ENCODE measurements around the gene ACOT7. TPM values are rescaled to one million over a fixed set of nuclear protein-coding genes. Genes with fewer than 3 reads are reported as not detected.

ACOT7 gene
- total and polyA plus RNA-seq, 2 experiments from 2014 or later = 167 to 169 TPM

DNA sequence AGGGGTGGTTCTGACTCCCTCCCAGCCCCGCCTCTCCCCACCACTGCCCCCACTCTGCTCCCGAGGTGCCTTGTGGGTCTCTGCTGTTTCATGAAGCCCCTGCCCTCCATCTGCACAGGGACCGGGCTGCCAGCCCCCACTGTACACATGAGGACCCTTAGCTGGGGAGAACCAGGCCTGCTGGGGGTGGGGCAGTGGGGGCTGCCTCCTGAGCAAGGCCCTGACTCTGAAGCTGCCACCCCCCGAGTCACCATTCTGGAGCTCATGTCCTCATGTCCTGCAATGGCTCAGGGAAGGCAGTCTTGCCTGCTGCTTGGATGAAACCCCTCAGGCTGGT is 141.2 kb downstream of the ACOT7 start:
- DNase-seq (ENCODE audit: low spot score) (no peak), ATAC-seq (no peak)
- TF ChIP-seq, protein P1, sequence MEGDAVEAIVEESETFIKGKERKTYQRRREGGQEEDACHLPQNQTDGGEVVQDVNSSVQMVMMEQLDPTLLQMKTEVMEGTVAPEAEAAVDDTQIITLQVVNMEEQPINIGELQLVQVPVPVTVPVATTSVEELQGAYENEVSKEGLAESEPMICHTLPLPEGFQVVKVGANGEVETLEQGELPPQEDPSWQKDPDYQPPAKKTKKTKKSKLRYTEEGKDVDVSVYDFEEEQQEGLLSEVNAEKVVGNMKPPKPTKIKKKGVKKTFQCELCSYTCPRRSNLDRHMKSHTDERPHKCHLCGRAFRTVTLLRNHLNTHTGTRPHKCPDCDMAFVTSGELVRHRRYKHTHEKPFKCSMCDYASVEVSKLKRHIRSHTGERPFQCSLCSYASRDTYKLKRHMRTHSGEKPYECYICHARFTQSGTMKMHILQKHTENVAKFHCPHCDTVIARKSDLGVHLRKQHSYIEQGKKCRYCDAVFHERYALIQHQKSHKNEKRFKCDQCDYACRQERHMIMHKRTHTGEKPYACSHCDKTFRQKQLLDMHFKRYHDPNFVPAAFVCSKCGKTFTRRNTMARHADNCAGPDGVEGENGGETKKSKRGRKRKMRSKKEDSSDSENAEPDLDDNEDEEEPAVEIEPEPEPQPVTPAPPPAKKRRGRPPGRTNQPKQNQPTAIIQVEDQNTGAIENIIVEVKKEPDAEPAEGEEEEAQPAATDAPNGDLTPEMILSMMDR (conservative IDR thresholded peaks at IDR 0.05; ENCODE audit: low read depth in 2 of 2) = no peak
- no peak for TF ChIP-seq ZNF331 (CRISPR knock-in tag; IDR thresholded peaks at IDR 0.05; ENCODE audit: low read depth)
- TF ChIP-seq, protein P2, sequence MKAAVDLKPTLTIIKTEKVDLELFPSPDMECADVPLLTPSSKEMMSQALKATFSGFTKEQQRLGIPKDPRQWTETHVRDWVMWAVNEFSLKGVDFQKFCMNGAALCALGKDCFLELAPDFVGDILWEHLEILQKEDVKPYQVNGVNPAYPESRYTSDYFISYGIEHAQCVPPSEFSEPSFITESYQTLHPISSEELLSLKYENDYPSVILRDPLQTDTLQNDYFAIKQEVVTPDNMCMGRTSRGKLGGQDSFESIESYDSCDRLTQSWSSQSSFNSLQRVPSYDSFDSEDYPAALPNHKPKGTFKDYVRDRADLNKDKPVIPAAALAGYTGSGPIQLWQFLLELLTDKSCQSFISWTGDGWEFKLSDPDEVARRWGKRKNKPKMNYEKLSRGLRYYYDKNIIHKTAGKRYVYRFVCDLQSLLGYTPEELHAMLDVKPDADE (IDR thresholded peaks at IDR 0.05) = no peak
- TF ChIP-seq EZH2 (IDR thresholded peaks at IDR 0.05; ENCODE audit: low read depth, unreplicated experiment) = no peak
- TF ChIP-seq JUNB (IDR thresholded peaks at IDR 0.05; ENCODE audit: unreplicated experiment) = no peak
- TF ChIP-seq, protein P3, sequence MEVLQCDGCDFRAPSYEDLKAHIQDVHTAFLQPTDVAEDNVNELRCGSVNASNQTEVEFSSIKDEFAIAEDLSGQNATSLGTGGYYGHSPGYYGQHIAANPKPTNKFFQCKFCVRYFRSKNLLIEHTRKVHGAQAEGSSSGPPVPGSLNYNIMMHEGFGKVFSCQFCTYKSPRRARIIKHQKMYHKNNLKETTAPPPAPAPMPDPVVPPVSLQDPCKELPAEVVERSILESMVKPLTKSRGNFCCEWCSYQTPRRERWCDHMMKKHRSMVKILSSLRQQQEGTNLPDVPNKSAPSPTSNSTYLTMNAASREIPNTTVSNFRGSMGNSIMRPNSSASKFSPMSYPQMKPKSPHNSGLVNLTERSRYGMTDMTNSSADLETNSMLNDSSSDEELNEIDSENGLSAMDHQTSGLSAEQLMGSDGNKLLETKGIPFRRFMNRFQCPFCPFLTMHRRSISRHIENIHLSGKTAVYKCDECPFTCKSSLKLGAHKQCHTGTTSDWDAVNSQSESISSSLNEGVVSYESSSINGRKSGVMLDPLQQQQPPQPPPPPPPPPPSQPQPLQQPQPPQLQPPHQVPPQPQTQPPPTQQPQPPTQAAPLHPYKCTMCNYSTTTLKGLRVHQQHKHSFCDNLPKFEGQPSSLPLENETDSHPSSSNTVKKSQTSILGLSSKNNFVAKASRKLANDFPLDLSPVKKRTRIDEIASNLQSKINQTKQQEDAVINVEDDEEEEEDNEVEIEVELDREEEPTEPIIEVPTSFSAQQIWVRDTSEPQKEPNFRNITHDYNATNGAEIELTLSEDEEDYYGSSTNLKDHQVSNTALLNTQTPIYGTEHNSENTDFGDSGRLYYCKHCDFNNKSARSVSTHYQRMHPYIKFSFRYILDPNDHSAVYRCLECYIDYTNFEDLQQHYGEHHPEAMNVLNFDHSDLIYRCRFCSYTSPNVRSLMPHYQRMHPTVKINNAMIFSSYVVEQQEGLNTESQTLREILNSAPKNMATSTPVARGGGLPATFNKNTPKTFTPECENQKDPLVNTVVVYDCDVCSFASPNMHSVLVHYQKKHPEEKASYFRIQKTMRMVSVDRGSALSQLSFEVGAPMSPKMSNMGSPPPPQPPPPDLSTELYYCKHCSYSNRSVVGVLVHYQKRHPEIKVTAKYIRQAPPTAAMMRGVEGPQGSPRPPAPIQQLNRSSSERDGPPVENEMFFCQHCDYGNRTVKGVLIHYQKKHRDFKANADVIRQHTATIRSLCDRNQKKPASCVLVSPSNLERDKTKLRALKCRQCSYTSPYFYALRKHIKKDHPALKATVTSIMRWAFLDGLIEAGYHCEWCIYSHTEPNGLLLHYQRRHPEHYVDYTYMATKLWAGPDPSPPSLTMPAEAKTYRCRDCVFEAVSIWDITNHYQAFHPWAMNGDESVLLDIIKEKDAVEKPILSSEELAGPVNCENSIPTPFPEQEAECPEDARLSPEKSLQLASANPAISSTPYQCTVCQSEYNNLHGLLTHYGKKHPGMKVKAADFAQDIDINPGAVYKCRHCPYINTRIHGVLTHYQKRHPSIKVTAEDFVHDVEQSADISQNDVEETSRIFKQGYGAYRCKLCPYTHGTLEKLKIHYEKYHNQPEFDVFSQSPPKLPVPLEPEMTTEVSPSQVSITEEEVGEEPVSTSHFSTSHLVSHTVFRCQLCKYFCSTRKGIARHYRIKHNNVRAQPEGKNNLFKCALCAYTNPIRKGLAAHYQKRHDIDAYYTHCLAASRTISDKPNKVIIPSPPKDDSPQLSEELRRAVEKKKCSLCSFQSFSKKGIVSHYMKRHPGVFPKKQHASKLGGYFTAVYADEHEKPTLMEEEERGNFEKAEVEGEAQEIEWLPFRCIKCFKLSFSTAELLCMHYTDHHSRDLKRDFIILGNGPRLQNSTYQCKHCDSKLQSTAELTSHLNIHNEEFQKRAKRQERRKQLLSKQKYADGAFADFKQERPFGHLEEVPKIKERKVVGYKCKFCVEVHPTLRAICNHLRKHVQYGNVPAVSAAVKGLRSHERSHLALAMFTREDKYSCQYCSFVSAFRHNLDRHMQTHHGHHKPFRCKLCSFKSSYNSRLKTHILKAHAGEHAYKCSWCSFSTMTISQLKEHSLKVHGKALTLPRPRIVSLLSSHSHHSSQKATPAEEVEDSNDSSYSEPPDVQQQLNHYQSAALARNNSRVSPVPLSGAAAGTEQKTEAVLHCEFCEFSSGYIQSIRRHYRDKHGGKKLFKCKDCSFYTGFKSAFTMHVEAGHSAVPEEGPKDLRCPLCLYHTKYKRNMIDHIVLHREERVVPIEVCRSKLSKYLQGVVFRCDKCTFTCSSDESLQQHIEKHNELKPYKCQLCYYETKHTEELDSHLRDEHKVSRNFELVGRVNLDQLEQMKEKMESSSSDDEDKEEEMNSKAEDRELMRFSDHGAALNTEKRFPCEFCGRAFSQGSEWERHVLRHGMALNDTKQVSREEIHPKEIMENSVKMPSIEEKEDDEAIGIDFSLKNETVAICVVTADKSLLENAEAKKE (CRISPR knock-in tag; IDR thresholded peaks at IDR 0.05) = no peak
- TF ChIP-seq, protein P4, sequence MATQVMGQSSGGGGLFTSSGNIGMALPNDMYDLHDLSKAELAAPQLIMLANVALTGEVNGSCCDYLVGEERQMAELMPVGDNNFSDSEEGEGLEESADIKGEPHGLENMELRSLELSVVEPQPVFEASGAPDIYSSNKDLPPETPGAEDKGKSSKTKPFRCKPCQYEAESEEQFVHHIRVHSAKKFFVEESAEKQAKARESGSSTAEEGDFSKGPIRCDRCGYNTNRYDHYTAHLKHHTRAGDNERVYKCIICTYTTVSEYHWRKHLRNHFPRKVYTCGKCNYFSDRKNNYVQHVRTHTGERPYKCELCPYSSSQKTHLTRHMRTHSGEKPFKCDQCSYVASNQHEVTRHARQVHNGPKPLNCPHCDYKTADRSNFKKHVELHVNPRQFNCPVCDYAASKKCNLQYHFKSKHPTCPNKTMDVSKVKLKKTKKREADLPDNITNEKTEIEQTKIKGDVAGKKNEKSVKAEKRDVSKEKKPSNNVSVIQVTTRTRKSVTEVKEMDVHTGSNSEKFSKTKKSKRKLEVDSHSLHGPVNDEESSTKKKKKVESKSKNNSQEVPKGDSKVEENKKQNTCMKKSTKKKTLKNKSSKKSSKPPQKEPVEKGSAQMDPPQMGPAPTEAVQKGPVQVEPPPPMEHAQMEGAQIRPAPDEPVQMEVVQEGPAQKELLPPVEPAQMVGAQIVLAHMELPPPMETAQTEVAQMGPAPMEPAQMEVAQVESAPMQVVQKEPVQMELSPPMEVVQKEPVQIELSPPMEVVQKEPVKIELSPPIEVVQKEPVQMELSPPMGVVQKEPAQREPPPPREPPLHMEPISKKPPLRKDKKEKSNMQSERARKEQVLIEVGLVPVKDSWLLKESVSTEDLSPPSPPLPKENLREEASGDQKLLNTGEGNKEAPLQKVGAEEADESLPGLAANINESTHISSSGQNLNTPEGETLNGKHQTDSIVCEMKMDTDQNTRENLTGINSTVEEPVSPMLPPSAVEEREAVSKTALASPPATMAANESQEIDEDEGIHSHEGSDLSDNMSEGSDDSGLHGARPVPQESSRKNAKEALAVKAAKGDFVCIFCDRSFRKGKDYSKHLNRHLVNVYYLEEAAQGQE (IDR thresholded peaks at IDR 0.05; ENCODE audit: unreplicated experiment) = no peak
- TF ChIP-seq NANOG (IDR thresholded peaks at IDR 0.05; ENCODE audit: borderline replicate concordance) = no peak
- H3K27me3 ChIP-seq (ENCODE audit: insufficient read depth) = peaks cover 46% of the 10 kb centered on the region
- no peaks in the 10 kb centered on the region; the same call in 2 of the 3 replicates for H3K9me3 Mint-ChIP-seq
- no peak overlapping the region for H3K27ac ChIP-seq (ENCODE audit: low read depth)
- peaks cover under 1% of the 10 kb centered on the region; the same call in 1 of the 2 replicates for H4K20me1 ChIP-seq (replicated peaks; ENCODE audit: insufficient read depth)
- H3K36me3 ChIP-seq (ENCODE audit: insufficient read depth) = no peaks in the 10 kb centered on the region
- H3K4me3 Mint-ChIP-seq = no peak overlapping the region
- H3K4me2 ChIP-seq = no peak overlapping the region
- no peaks in the 10 kb centered on the region for H3K79me2 ChIP-seq (replicated peaks; ENCODE audit: insufficient read depth)
- H3K27me3 Mint-ChIP-seq (ENCODE audit: insufficient read depth, low read depth, poor library complexity) = peaks cover 42% of the 10 kb centered on the region
- H3K36me3 Mint-ChIP-seq (ENCODE audit: low read depth) = no peaks in the 10 kb centered on the region
- no peak overlapping the region for H3K27ac Mint-ChIP-seq
- H3F3A ChIP-seq (replicated peaks; ENCODE audit: low read depth) = no peaks in the 10 kb centered on the region; the same call in 1 of the 2 replicates
- H3K4me1 ChIP-seq (ENCODE audit: insufficient read depth) = no peaks in the 10 kb centered on the region
- H3K4me3 ChIP-seq = no peak overlapping the region
- no peak overlapping the region for H2AFZ ChIP-seq
- H3K9me2 ChIP-seq (ENCODE audit: insufficient read depth) = no peaks in the 10 kb centered on the region
- peaks cover 2% of the 10 kb centered on the region; the same call in 1 of the 3 replicates for H3K4me1 Mint-ChIP-seq

Measured in GM23338 (cell line).